ENCODE measurements around the gene CEMIP2. TPM values are rescaled to one million over a fixed set of nuclear protein-coding genes. Genes with fewer than 3 reads are reported as not detected.

CEMIP2 gene
- total and polyA plus RNA-seq, 2 of the 13 experiments (the other 11 are each of a cell fraction or from before 2014, with no cell fraction given), result 94.3 to 128 TPM

DNA sequence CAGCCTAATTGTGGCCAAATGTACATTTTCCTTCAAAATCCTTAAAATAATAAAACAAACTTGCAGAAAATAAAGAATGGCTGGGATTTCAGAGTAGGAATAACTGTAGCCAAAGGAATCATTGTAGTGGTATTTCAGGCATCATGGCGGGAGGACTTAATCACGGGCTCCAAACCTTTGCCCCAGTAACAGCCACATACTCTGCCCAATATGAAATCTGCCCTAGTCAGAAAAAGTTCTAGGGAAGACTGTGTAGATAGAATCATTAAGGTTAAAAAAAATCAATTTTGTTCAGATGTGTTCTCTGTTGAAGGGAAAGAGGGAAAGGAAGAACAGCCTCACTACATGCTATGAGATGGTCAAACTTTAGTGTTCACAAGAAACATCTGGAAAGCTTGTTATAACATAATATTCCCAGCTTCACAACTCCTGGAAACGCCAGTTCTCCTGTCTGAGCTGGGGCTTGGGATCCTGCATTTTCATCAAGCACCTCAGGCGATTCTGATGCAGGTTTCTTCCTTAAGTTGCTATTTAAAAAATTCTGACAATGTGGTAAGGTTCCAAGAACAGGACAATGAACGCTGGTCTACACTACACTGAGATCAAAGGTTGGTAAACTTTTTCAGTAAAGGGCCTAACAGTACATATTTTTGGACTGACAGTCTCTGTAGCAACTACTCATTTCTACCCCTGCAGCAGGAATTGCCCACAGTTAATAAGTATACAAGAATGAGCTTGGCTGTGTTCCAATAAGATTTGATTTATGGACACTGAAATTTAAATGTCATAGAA lies 87.9 kb downstream of the CEMIP2 start (continued):
- TF ChIP-seq, protein P1, sequence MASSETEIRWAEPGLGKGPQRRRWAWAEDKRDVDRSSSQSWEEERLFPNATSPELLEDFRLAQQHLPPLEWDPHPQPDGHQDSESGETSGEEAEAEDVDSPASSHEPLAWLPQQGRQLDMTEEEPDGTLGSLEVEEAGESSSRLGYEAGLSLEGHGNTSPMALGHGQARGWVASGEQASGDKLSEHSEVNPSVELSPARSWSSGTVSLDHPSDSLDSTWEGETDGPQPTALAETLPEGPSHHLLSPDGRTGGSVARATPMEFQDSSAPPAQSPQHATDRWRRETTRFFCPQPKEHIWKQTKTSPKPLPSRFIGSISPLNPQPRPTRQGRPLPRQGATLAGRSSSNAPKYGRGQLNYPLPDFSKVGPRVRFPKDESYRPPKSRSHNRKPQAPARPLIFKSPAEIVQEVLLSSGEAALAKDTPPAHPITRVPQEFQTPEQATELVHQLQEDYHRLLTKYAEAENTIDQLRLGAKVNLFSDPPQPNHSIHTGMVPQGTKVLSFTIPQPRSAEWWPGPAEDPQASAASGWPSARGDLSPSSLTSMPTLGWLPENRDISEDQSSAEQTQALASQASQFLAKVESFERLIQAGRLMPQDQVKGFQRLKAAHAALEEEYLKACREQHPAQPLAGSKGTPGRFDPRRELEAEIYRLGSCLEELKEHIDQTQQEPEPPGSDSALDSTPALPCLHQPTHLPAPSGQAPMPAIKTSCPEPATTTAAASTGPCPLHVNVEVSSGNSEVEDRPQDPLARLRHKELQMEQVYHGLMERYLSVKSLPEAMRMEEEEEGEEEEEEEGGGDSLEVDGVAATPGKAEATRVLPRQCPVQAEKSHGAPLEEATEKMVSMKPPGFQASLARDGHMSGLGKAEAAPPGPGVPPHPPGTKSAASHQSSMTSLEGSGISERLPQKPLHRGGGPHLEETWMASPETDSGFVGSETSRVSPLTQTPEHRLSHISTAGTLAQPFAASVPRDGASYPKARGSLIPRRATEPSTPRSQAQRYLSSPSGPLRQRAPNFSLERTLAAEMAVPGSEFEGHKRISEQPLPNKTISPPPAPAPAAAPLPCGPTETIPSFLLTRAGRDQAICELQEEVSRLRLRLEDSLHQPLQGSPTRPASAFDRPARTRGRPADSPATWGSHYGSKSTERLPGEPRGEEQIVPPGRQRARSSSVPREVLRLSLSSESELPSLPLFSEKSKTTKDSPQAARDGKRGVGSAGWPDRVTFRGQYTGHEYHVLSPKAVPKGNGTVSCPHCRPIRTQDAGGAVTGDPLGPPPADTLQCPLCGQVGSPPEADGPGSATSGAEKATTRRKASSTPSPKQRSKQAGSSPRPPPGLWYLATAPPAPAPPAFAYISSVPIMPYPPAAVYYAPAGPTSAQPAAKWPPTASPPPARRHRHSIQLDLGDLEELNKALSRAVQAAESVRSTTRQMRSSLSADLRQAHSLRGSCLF (CRISPR knock-in tag; IDR thresholded peaks at IDR 0.05; ENCODE audit: borderline replicate concordance), result no peak
- no peak for TF ChIP-seq ELF4 (CRISPR knock-in tag; IDR thresholded peaks at IDR 0.05; ENCODE audit: borderline replicate concordance)
- TF ChIP-seq ZNF678 (CRISPR knock-in tag; IDR thresholded peaks at IDR 0.05), result no peak
- TF ChIP-seq HNF4G (IDR thresholded peaks at IDR 0.05; ENCODE audit: borderline replicate concordance, low read depth, low read length), result peak; percentile 76
- TF ChIP-seq HNF4G (CRISPR knock-in tag; IDR thresholded peaks at IDR 0.05; ENCODE audit: borderline replicate concordance, low read depth), result 0 out of 2 replicates have a peak, but pooled peaks have one; percentile 17
- TF ChIP-seq, protein P2, sequence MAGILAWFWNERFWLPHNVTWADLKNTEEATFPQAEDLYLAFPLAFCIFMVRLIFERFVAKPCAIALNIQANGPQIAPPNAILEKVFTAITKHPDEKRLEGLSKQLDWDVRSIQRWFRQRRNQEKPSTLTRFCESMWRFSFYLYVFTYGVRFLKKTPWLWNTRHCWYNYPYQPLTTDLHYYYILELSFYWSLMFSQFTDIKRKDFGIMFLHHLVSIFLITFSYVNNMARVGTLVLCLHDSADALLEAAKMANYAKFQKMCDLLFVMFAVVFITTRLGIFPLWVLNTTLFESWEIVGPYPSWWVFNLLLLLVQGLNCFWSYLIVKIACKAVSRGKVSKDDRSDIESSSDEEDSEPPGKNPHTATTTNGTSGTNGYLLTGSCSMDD (CRISPR knock-in tag; IDR thresholded peaks at IDR 0.05), result no peak
- TF ChIP-seq, protein P3, sequence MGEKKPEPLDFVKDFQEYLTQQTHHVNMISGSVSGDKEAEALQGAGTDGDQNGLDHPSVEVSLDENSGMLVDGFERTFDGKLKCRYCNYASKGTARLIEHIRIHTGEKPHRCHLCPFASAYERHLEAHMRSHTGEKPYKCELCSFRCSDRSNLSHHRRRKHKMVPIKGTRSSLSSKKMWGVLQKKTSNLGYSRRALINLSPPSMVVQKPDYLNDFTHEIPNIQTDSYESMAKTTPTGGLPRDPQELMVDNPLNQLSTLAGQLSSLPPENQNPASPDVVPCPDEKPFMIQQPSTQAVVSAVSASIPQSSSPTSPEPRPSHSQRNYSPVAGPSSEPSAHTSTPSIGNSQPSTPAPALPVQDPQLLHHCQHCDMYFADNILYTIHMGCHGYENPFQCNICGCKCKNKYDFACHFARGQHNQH (CRISPR knock-in tag; IDR thresholded peaks at IDR 0.05), result peak; percentile 51; the same call in 1 of the 2 replicates
- TF ChIP-seq, protein P4, sequence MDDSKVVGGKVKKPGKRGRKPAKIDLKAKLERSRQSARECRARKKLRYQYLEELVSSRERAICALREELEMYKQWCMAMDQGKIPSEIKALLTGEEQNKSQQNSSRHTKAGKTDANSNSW (CRISPR knock-in tag; IDR thresholded peaks at IDR 0.05; ENCODE audit: borderline replicate concordance), result no peak
- TF ChIP-seq, protein P5, sequence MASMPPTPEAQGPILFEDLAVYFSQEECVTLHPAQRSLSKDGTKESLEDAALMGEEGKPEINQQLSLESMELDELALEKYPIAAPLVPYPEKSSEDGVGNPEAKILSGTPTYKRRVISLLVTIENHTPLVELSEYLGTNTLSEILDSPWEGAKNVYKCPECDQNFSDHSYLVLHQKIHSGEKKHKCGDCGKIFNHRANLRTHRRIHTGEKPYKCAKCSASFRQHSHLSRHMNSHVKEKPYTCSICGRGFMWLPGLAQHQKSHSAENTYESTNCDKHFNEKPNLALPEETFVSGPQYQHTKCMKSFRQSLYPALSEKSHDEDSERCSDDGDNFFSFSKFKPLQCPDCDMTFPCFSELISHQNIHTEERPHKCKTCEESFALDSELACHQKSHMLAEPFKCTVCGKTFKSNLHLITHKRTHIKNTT (CRISPR knock-in tag; IDR thresholded peaks at IDR 0.05), result no peak
- TF ChIP-seq, protein P6, sequence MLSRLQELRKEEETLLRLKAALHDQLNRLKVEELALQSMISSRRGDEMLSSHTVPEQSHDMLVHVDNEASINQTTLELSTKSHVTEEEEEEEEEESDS (CRISPR knock-in tag; IDR thresholded peaks at IDR 0.05; ENCODE audit: borderline replicate concordance), result no peak
- TF ChIP-seq GABPB1 (CRISPR knock-in tag; IDR thresholded peaks at IDR 0.05), result no peak
- no peak for TF ChIP-seq NONO (IDR thresholded peaks at IDR 0.05)
- no peak for TF ChIP-seq NONO (CRISPR knock-in tag; conservative IDR thresholded peaks at IDR 0.05)
- TF ChIP-seq SMYD3 (CRISPR knock-in tag; IDR thresholded peaks at IDR 0.05), result no peak
- no peak for TF ChIP-seq ZSCAN21 (CRISPR knock-in tag; IDR thresholded peaks at IDR 0.05; ENCODE audit: borderline replicate concordance)
- TF ChIP-seq XBP1 (CRISPR knock-in tag; IDR thresholded peaks at IDR 0.05), result no peak
- TF ChIP-seq SMAD1 (CRISPR knock-in tag; IDR thresholded peaks at IDR 0.05; ENCODE audit: borderline replicate concordance, low read depth), result no peak
- TF ChIP-seq, protein P7, sequence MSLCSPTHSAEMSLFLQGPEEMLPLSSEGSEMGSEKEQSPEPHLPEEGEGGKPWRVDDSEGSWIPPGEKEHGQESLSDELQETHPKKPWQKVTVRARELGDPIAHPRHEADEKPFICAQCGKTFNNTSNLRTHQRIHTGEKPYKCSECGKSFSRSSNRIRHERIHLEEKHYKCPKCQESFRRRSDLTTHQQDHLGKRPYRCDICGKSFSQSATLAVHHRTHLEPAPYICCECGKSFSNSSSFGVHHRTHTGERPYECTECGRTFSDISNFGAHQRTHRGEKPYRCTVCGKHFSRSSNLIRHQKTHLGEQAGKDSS (CRISPR knock-in tag; IDR thresholded peaks at IDR 0.05; ENCODE audit: borderline replicate concordance, low read depth), result no peak
- TF ChIP-seq ZFP82 (CRISPR knock-in tag; IDR thresholded peaks at IDR 0.05; ENCODE audit: borderline replicate concordance), result no peak
